Type B pancreatic cell (in vitro differentiated cells): ENCODE results near the gene SKIDA1. TPM values are rescaled to one million over a fixed set of nuclear protein-coding genes. Genes with fewer than 3 reads are reported as not detected.

Source experiments
- DNase-seq: peaks from one replicate; pipeline ENCODE4 v3.0.0; 2021; ENCODE audit warnings: mixed read lengths; ENCODE audit not compliant: unreplicated experiment; ENCODE audit errors: extremely low spot score
- H3K27ac Mint-ChIP-seq: 2 replicates; pipeline ENCODE4 v1.8.0; 2021; ENCODE audit warnings: mild to moderate bottlenecking, mixed read lengths
- H3K27me3 Mint-ChIP-seq: 2 replicates; pipeline ENCODE4 v1.8.0; 2021; ENCODE audit warnings: mixed read lengths
- H3K36me3 Mint-ChIP-seq: 2 replicates; pipeline ENCODE4 v1.8.0; 2021; ENCODE audit warnings: mixed read lengths
- H3K4me1 Mint-ChIP-seq: one replicate; pipeline ENCODE4 v1.8.0; 2021; ENCODE audit warnings: mixed read lengths; ENCODE audit not compliant: unreplicated experiment
- H3K4me3 Mint-ChIP-seq: 2 replicates; pipeline ENCODE4 v1.8.0; 2021; ENCODE audit warnings: mild to moderate bottlenecking, mixed read lengths
- H3K9me3 Mint-ChIP-seq: 2 replicates; pipeline ENCODE4 v1.8.0; 2021; ENCODE audit warnings: mixed read lengths
- CTCF ChIP-seq: fragments of 200-600 bp; sonication (generic); conservative IDR thresholded peaks from 2 replicates; pipeline ENCODE4 v1.5.0; 2021; ENCODE audit warnings: antibody characterized with exemption, mild to moderate bottlenecking
- total RNA-seq: library from RNA; stranded (reverse); gene quantifications from 2 replicates; pipeline ENCODE4 v1.2.1, GENCODE V29; 2021; ENCODE audit warnings: low replicate concordance

The SKIDA1 gene
- total RNA-seq, 1 donor from 2014 or later = 24.3 TPM

- Mint-ChIP-seq H3K4me1 (peaks cover 13% of the 10 kb centered on the region), H3K4me3 (no peak overlapping the region), H3K27ac (no peak overlapping the region), H3K36me3 (no peaks in the 10 kb centered on the region), H3K9me3 (no peaks in the 10 kb centered on the region), H3K27me3 (no peaks in the 10 kb centered on the region)
- DNase-seq = no peak
- TF ChIP-seq CTCF = no peak
Measured at GRCh38 chr10:21490028-21490710, 35.3 kb downstream of the SKIDA1 start.

GRCh38 chr10:21488957-21489446 is 36.5 kb downstream of the SKIDA1 start:
- no peaks in the 10 kb centered on the region for H3K36me3 Mint-ChIP-seq
- no peaks in the 10 kb centered on the region for H3K27me3 Mint-ChIP-seq
- DNase-seq = peak; percentile 18
- no peaks in the 10 kb centered on the region for H3K9me3 Mint-ChIP-seq
- H3K4me3 Mint-ChIP-seq = peak overlapping the region; percentile 41
- TF ChIP-seq CTCF = no peak
- peaks cover 13% of the 10 kb centered on the region for H3K4me1 Mint-ChIP-seq
- peak overlapping the region; percentile 10 for H3K27ac Mint-ChIP-seq

GRCh38 chr10:21488246-21488956 is 37.1 kb downstream of the SKIDA1 start:
- TF ChIP-seq CTCF = no peak
- H3K27ac Mint-ChIP-seq = peak overlapping the region; percentile 10
- DNase-seq = peak; percentile 24

GRCh38 chr10:21487416-21488180 is 37.9 kb downstream of the SKIDA1 start:
- no peaks in the 10 kb centered on the region for H3K9me3 Mint-ChIP-seq
- TF ChIP-seq CTCF = no peak
- no peak for DNase-seq
- H3K36me3 Mint-ChIP-seq = no peaks in the 10 kb centered on the region
- peaks cover 10% of the 10 kb centered on the region for H3K4me1 Mint-ChIP-seq
- peak overlapping the region; percentile 50 for H3K27ac Mint-ChIP-seq
- no peaks in the 10 kb centered on the region for H3K27me3 Mint-ChIP-seq
- no peak overlapping the region for H3K4me3 Mint-ChIP-seq

More at GRCh38 chr10:21488246-21488956, 37.1 kb downstream of the SKIDA1 start:
- Mint-ChIP-seq H3K36me3 (no peaks in the 10 kb centered on the region), H3K4me3 (peak overlapping the region; percentile 41), H3K4me1 (peaks cover 10% of the 10 kb centered on the region), H3K9me3 (no peaks in the 10 kb centered on the region), H3K27me3 (no peaks in the 10 kb centered on the region)

- Mint-ChIP-seq H3K9me3 (no peaks in the 10 kb centered on the region), H3K4me3 (no peak overlapping the region), H3K27me3 (no peaks in the 10 kb centered on the region), H3K27ac (no peak overlapping the region), H3K4me1 (peaks cover 10% of the 10 kb centered on the region), H3K36me3 (no peaks in the 10 kb centered on the region)
- TF ChIP-seq CTCF = no peak
- DNase-seq = no peak
Measured at GRCh38 chr10:21482821-21483220, 42.7 kb downstream of the SKIDA1 start.
